ENCODE measurements around the gene ZXDC.

ZXDC gene

GRCh38 chr3:126414406-126414805 lies 61.3 kb downstream of the ZXDC start:
- DNase-seq = no peak

GRCh38 chr3:126413693-126414080 lies 62.0 kb downstream of the ZXDC start:
- DNase-seq = no peak

DNA sequence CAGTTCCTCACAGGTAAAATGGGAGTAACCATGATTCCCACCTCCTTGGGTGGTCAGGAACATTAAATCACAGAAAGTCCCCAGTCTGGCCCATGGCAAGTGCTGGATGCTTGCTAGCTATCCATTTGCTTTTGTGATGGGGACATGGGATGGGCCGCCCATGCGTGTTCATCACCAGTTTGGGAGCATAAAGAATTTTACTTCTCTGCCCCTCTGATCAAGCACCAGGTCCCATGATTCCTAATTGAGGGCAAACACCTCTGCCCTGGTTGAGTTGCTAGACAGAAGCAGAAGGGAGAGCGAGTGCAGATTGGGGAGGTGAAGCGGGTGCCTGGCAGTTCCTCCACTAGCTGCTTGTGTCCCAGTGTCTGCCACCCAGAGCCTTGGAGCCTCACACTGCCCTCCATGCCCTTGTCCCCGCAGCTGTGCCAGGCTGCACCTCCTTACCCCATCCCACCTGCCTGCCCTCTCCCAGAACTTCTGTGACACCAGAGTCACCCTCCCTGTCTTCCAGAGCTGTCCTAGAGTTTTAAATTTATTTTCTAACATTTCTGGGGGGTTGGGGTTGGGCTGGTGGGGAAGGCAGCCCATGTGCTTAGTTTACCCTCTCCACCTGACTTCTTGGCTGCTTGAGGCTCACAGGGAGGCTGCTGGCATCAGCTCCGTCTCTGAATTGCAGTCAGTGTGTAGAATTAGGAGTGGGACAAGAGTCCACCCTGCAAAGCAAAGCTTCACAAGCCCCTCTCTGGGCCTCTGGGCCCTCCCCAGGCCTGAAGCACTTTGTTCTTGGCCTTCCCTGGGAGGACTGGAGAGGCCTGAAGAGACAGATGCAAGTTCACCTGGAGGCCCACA lies 62.6 kb downstream of the ZXDC start:
- no peak for DNase-seq

DNA sequence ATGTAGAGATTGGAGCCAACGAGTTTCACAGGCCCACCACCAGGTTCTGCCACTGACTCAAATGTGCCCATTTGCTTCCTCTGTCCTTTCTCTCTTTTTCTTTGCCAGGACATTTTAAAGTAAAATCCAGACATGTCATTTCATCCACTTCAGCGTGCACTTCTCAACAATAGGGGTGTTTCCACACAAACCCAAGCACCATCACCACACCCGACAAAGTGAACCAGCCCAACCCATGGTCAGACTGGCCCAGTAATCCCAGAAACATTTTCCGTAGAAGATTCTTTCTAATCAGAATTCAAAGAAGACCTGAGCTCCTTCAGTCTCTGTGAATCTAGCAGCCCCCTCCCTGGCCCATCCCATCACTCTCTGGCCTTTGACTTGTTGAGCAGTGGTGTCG lies 67.6 kb downstream of the ZXDC start:
- no peak for DNase-seq

GRCh38 chr3:126407412-126408044 lies 68.2 kb downstream of the ZXDC start:
- DNase-seq = no peak

GRCh38 chr3:126406389-126407296 lies 69.0 kb downstream of the ZXDC start:
- no peak for DNase-seq

DNA sequence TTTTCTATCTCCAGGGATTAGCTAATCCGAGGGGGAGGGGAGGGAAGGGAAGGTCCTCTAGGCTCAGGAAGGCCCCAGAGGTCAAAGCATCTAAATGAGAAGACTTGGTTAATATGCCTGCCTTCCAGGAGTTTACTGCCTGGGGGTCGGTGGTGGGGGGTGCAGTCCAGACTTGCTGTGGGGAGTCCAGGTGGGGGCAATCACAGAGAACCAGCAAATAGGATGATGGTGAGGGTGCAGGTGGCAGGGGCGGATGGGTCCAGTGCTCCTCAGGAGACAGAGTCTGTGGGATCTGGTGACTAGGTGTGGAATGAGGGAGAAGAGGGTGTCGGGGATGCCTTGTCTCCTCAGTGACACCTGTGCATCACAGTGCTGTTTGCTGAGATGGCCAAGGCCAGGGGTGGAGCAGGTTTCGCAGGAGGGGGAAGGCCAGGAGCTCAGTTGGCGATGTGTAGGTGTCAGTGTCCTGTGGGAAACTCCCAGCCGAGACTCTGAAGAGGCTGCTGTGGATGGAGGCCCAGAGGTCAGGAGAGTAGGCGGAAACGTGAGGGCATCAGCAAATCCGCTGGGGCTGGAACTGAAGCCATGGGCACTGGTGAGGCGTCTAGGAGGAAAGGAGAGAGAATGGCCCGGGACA lies 72.9 kb downstream of the ZXDC start:
- peak; percentile 13 for DNase-seq

- DNase-seq = no peak
These were observed 73.5 kb downstream of the ZXDC start for GRCh38 chr3:126402178-126402577.

GRCh38 chr3:126401611-126402160 lies 74.0 kb downstream of the ZXDC start:
- no peak for DNase-seq

GRCh38 chr3:126399756-126400155 lies 75.9 kb downstream of the ZXDC start:
- DNase-seq = no peak

GRCh38 chr3:126399351-126399735 lies 76.3 kb downstream of the ZXDC start:
- no peak for DNase-seq

- no peak for DNase-seq
These were observed 77.0 kb downstream of the ZXDC start for GRCh38 chr3:126398423-126399350.

GRCh38 chr3:126397610-126398422 lies 77.9 kb downstream of the ZXDC start:
- DNase-seq = no peak

DNA sequence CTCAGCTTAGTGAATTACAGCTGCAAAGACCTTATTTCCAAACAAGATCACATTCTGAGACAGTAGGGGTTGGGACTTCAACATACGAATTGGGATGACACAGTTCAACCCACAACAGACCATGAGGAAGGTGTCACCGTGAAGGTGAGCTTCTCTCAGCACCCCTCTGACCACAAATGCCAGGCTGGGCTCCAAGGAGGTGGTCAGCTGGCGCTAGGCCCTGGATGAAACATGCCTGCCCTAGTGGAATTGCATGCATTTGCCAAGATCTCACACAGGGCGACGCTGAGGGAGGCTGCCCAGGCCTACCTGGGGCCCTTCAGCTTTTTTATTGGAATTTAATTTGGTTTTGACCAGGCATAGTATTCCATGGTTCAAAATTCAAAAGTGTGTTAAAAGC lies 79.2 kb downstream of the ZXDC start:
- DNase-seq = no peak

GRCh38 chr3:126395846-126396513 lies 79.7 kb downstream of the ZXDC start:
- DNase-seq = no peak

DNA sequence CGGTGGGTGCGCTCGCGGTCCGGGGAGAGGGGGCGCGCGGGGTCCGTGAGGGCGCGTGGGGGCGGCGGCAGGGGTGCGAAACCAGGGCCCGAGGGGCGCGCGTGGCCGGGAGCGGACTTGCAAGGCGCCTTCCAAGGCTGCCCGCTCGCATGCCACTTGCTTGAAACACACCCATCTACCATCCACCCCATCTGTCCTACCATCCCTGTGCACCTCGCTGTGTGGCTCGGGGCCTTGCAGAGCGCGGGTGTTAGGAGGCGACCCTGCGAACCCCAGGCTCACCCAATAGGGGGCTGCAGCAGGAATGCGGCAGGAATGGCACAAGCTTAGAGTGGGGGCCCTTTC lies 80.7 kb downstream of the ZXDC start:
- DNase-seq = no peak

GRCh38 chr3:126394179-126394976 lies 81.3 kb downstream of the ZXDC start, which contains the start of gene CFAP100:
Gene CFAP100 (plus strand): TSS chr3:126394909. CDS start chr3:126396001, 1,092 bp downstream.
- DNase-seq = no peak

GRCh38 chr3:126393563-126393962 lies 82.1 kb downstream of the ZXDC start:
- no peak for DNase-seq

DNA sequence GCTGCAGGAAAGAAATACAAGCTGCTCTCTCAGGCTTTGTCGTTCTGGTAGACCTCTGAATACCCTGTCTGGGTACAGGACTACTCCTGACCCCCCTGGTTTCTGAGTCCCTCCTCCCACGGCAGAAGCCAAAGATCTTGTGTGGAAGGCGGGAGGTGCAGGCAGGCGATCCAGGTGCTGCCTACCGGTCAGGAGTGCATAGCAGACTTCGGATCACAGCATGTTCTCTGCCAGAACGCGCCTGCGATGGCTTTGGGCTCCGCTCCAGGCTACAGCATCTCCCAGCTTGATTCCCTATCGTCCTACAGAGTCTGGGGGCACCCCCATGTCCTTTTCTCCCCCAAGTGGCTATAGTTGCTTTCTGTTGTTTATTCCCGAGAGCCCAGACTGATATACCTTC lies 83.4 kb downstream of the ZXDC start:
- DNase-seq = no peak

Data from activated CD8-positive, alpha-beta memory T cell treated with anti-CD3 and anti-CD28 coated beads for 24 hours (primary cell).